Globus pallidus (tissue), 1 donor: ENCODE measurements around the gene SERHL2.
"Not testable (repeated sequence)": the region's sequence is repeated elsewhere in the genome, so short reads cannot be mapped to it uniquely, and the experiment has no call there.

Experiments
- DNase-seq: peaks from one replicate; pipeline ENCODE4 v3.0.0-alpha.2; 2015; ENCODE audit warnings: low spot score

SERHL2 gene

DNA sequence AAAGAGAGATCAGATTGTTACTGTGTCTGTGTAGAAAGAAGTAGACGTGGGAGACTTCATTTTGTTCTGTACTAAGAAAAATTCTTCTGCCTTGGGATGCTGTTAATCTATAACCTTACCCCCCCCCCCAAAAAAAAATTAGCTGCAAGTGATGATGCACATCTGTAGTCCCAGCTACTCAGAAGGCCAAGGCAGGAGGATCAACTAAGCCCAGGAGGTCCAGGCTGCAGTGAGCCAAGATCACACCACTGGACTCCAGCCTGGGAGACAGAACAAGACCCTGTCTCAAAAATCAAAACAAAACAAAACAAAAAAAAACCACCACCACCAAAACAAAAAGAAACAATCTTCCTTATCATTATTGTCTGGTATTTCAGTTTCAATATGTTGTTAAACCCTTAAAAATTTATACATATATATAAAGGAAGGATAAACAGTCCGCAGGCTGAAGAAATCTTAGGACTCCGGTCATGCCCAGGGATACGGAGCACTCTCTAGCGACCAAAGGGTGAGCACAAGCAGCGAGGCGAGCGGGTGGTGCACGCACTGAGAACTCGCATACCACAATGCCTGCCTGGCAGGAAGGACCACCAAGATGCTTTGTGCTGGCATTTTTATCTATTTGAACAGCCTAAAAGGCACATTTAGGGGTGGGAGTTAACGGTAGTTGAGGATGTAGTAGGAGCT is 54.5 kb downstream of the SERHL2 start:
- DNase-seq, result peak; percentile 57

GRCh38 chr22:42608823-42609361 is 55.1 kb downstream of the SERHL2 start:
- peak; percentile 78 for DNase-seq

GRCh38 chr22:42610186-42610585 is 56.4 kb downstream of the SERHL2 start:
- DNase-seq, result no peak

GRCh38 chr22:42611051-42611450 is 57.3 kb downstream of the SERHL2 start:
- DNase-seq, result no peak

DNA sequence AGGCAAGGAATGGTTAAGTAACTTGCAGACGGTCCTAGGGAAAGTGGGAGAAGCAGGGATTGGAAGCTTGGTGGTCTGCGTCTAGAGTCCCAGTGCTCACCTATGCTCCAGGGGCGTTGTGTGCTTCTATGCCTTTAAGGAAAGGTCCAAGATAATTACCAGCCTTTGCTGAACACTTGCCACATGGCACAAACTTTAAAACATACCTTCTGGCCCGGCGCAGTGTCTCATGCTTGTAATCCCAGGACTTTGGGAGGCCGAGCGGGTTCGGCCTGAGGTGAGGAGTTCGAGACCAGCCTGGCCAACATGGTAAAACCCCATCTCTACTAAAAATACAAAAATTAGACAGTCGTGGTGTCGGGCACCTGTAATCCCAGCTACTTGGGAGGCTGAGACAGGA is 58.6 kb downstream of the SERHL2 start:
- no peak for DNase-seq

DNA sequence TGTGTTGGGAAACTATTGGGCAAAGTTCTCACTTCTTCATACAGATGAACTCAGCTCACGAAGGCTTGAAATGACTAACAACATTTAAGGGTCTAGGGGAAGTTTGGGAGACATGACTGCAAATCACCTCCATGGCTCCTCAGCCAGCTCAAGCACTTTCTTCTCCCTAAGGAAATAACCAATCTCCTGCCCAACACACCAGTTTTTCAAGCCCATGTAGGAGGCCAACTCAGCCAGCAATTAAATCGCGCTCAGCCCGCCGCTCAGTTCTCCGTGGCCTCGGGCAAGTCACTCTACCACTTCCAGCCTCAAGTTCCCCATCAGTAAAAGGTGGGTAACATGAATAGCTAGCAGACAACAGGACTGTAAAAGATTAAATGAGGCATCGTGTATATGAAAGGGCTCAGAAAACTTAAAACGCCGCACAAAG is 60.1 kb downstream of the SERHL2 start:
- no peak for DNase-seq

DNA sequence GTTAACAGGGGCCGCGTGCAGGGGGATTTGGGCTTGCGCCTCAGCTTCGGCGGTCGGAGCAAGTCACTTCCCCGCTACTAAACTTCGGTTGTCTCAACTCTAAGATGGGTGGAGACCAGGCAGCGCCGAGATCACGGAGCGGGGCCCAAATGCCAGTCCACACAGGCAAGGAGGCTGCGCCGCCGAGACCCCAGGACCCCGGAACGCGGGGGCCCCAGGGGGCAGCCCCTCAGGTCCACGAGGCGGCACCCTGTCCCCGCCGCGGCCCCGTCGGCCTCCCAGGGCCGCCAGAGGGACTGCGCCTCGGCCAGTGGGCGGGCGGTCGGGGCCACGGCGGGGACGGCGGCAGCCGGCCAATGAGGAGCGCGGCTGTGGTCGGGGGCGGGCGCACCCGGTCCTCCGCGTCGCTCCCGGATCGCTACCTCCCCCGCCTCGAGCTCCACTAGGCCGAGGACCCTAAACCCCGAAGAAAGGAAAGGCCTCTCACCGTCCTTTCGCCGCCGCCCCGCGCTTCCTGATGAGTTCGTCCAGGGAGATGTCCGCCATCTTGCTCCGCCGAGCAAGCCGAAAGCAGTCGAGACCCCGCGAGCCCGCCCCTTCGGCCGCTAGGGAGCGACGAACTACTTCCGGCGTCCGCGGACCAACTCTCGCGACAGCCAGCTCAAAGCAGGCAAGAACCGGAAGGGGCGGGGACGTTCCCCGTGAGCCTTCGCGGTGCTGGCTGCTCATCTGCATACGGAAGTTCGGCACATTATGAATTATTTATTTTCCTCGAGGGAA is 60.7 kb downstream of the SERHL2 start, which contains the start of gene POLDIP3:
Gene POLDIP3, minus strand, starts transcription at position 572 of the 780 bp plus-strand sequence. Its CDS starts 26 bp downstream, at position 546.
- peak; percentile 98 for DNase-seq

- peak; percentile 90 for DNase-seq
These were observed 61.5 kb downstream of the SERHL2 start for GRCh38 chr22:42615092-42615859.

DNA sequence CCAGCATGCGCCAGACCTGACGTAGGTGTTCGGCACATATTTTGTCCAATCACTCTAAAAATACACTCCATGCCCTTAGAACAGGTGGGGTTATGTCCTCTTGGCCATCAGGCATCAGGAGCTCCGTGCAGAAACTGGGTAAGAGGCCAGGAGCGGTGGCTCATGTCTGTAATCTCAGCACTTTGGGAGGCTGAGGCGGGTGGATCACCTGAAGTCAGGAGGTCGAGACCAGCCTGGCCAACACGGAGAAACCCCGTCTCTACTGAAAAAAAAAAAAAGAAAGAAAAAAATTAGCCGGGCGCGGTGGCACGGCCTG is 62.1 kb downstream of the SERHL2 start:
- not testable (repeated sequence) for DNase-seq

GRCh38 chr22:42617155-42617983 is 63.6 kb downstream of the SERHL2 start:
- no peak for DNase-seq

DNA sequence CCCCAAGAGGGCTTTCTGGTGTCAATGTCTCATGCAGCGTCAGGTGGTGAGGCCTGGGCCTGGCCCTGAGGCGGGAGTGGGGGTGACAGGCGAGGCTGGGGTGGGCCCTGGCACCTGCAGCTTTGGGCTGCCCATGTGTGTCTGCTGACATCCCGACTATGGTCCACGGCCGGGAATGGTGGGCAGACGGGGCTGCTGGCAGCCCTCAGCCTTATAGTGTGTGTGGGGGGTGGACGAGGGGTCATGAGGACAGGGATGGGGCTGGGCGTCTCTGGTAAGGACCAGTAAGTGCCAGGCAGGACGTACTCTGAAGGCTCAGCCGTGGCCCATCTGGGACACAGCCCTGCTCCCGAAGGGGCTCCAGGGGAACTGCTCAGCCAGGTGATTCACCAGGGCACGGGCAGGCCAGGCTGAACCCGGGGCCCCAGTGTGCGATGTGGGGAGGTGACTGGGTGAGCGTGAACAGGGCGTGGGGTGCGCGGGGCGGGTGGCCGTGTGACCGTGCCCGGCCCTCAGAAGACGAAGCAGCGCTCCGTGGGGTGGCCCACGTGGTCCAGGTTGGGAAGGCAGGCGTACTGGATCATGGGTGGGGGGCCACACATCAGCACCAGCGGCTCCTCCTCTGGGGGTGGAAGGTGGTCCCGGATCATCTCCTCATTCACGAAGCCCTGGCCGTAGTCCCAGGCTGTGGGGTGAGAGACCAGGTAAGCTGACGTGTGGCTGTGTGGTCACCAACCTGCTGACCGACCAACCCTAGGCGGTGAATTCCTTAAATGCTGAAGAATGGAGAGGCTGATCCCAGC is 65.7 kb downstream of the SERHL2 start:
- no peak for DNase-seq

DNA sequence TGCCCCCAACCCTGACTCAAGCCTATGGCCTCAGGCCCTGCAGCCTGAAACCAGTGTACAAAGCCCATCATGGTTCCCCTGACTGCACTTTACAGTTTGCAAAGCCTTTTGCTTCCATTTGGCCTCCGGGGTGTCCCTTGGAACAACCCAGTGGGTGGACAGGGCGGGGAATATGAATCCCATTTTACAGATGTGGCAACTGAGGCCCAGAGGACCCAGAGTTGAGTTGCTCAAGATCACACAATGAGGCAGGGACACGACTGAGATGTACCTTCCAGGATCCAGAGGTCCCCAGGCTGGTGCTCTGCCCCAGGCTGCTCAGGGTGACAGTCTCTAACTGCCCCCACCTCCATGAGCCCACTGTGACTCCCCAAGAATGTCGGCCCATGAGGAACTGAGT is 66.3 kb downstream of the SERHL2 start:
- DNase-seq, result no peak

DNA sequence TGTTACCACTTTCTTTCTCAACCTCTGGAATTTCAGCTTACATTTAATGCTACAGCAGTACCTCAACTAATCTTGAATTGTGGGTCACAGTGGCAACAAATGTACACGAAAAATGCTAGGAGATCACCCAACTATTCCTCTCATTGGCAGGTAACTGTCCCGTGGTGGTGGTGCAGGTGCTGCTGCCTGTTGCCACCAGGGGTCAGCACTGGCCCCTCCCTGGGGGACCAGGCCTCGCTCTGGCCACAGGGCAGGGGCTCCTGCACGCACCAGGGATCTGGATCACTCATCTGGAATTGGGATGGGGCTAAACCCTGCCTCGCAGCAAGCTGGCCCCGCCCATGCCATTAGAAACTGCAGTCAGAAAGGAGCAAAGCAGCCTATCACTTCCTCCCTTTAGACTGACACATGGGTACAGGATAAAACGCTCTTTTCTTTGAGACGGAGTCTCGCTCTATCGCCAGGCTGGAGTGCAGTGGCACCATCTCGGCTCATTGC is 67.8 kb downstream of the SERHL2 start:
- DNase-seq, result no peak

DNA sequence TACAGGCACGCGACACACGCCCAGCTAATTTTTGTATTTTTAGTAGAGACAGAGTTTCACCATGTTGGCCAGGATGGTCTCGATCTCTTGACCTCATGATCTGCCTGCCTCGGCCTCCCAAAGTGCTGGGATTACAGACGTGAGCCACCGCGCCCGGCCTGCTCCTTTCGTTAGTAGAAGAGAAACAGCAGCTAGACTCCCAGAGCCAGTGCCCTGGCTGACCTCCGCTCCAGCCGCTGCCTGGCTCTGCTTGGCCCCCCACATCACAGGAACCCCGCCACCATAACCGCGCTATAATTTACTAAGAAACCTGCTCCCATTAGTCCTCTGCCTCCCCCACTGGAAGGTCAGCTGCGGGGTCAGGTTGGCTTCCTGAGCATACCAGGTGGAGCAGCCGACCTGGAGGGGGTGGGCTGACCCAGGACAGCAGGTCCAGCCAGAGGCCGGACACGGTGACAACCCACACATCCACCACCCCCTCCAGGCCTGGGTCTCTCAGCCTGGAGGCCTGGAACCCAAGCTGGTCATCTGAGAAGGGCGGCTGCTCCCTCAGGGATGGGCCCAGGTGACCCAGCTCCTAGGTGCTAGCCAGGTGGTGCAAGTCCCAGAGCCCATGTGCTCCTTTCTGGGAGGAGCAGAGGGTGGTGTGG is 68.4 kb downstream of the SERHL2 start:
- no peak for DNase-seq

DNA sequence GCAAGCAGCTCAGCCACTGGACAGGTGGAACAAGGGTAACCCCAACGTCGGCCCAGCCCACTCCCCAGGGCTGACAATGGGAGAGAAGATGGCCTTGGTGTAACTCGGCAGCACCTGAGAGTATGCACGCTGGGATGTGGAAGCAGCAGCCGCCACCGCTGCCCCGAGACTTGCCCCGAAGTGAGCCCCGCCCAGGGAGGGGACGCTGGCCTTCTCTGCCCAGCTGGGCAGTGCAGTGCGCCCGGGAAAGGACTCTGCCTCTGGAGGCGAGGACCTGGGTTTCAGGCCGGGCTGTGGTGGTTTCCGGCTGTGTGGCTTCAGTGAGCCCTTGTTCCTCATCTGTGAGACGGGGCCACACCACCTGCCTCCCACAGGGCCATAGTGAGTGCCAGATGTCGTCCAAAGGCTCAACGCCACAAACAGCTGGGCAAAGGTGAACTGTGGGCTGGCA is 69.6 kb downstream of the SERHL2 start:
- no peak for DNase-seq
